HG03196 (cell line): Measurements from ENCODE around the gene SNX10.

Experiments
- ATAC-seq: cut with Tn5 transposase; IDR thresholded peaks from one replicate; pipeline ENCODE4 v1.9.1; 2021; ENCODE audit not compliant: unreplicated experiment

Gene SNX10

DNA sequence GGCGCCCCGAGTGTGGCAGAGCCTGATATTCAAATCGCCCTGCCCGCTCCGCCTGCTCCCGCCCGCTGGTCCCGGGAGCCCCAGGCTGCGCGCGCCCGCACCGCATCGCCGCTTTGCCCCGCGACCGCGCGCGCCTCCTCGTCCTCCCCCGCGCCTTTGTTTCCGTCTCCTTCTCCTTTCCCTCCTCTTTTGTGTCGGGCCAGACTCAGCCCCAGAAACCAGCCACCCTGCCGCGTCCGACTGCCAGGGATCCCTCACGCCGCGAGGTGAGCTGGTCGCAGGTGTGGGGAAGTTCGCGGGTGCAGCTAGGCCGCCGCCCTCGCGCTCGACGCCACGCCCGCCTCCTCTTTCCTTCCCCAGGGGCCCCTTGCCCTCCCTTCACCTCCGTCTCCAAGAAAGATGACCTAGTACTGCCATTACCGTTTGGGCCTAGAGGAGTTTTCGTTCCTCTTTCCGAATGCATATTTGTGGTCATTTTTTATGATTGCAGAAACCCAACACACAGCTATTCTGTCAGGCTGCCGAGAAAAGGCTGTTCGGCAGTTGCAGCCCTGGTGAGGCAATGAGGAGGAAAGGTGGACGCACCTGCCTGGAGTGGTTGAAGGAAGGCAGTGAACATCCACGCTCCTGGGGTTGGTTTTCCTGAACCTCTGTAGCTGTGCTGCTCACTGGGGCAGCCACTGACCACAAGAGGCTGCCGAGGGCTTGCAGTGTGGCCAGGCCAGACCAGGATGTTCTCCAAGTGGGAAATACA, 107.3 kb downstream of the SNX10 start:
- ATAC-seq, result peak; percentile 94

DNA sequence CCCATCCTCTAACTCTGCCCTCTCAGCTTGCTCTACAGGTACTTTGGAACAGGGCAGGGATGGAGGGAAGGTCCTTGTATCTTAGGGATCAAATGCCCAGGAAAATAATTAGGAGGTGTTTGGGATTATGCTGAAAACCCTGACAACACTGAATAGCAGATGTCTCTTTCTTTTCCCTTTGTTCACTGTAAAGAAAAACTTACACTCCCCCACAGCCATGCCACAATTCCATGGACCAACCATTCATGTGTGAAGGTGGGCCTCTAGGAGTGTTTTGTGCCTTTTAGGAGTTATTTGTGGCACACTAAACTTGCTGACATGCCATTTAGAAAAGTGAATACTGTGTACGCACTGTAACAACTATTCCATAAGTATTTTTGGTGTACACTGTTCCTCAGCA, 108.1 kb downstream of the SNX10 start:
- ATAC-seq, result no peak

DNA sequence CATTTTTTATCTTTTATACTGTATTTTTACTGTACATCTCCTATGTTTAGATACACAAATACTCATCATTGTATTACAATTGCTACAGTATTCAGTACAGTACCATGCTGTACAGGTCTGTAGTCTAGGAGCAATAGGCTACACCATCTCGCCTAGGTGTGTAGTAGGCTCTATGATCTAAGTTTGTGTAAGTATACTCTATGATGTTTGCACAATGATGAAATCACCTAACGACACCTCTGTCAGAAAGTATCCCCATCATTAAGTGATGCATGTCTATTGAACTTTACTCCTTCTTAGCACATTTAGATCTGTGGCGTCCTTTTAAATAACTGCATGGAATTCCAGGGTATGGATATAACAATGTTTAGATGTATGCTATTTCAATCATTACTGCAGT, 112.0 kb downstream of the SNX10 start:
- no peak for ATAC-seq

DNA sequence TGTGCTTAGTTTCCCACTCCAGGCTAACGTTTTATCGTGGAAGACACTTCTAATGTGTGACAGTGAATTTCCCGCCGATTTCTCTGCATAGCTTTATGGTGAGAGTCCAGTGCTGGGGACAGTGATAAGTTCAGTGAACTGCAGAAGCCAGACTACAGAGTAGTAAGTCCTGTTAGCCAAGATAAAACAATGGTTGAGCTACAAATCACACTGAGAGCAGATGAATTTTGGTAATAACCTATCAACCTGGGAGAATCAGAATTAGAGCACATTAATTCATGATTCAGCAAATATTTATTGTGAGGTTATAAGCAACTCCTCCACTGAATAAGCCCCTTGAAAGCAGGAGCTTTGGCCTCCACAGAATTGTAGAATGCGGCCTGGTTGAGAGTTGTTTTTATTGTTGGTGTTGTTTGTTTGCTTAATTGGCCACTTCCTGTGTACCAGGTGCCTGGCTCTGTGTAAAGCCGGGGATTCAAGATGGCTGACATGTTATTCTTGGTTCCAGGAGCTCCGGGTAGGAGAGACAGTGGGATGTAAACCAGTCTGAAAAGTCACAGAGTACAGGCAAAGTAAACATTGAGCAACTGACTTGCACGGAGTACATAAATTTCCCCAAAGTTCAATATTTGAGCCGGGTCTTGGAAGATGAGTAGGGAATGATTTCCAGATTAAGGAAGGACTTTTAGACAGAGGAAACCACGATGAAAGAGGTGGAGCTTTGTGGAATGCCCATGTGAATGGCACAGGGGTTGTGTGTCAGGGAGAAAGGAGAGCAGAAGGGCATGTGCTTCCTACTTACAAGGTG, 112.7 kb downstream of the SNX10 start:
- no peak for ATAC-seq

DNA sequence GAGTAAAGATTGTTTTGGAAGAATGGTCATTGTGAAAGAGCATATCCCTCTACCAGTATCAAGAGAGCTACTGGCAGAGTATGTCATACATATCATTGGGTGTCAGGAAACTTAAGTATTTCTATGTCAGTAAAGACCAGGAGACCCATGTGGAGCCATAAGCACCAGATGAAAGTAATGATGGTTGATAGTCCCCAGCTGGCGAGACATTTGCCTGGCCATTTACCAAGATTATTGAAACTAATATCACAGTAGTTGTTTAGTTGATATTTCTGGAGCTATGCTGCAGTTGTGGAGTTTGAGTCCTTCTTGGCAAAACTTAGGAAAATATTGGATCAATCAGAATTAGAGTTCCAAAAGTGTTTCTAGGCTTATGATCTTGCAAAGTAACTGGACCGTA, 114.8 kb downstream of the SNX10 start:
- ATAC-seq, result no peak

- ATAC-seq, result no peak
Observed at GRCh38 chr7:26409661-26410547, 118.2 kb downstream of the SNX10 start.

DNA sequence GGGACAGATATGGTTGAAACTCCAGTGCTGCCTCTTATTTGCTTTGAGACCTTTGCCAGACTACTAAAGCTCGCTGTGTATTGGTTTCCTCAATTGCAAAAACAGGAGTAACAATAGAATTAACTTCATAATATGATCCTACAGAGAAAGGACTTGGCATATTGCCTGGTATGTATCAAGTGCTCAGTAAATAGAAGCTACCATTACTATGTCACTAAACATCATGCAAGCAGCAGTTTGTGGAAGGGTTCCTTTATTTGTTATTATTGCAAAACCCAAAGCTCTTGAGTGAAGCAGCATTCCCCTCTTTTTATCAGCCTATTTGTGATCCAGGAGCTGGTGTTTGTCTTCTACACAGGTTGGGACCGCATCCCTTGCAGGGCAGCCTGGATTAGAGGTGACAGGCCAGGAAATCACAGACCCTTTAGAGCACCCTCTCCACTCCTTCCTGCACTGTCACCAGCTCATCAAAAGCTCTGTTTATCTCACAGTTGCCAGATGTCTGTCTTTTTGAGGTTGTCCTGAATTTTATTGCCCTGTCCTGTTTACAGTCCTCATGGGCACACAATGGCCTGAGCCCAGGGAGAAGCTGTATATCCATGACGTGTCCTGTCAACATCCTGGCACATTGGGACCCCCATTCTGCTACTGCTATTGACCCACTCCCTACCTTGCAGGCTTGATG, 121.5 kb downstream of the SNX10 start:
- no peak for ATAC-seq

DNA sequence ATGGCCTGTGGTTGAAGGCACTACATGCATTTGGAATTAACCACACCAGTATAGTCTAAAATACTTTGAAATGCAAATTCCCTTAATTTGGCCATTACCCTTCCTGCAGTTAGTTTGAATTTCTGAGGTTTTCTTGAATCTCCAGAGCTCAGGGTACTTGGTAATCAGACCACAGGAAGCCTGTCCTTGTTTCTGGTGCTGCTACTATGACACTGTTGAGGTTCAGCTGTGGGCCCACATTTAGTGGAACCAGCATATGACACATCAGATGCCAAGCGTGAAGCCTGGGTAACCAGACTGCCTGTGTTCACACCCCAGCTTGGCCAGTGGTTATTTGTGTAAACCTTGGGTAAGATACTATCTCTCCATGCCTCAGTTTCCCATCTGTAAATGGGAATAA, 124.3 kb downstream of the SNX10 start:
- ATAC-seq, result no peak

DNA sequence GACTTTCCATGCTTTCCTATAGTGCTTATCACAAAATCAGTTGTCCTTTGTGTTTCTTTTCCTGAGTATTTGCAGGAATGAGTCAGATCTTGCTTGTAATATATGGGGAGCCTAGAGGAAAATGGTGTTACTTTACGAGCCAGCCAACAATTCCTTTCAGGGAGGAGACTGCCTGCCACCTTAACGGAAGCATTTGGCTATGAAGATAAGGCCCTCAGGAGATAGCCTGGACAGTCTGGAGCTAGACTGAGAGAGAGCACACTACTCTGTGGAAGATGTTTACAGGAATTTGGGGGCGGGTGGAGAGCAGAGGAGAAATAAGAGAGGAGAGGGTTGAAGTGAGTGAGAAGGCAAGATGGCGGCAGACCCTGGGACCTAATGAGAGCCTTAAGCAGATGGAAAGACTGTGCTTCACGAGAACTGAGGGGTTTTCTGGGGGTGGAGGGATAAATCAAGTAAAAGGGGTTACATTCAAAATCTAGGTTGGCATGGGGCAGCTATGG, 126.3 kb downstream of the SNX10 start:
- no peak for ATAC-seq

GRCh38 chr7:26419198-26419597, 127.5 kb downstream of the SNX10 start:
- no peak for ATAC-seq

- no peak for ATAC-seq
Observed at GRCh38 chr7:26420422-26421019, 128.9 kb downstream of the SNX10 start.

GRCh38 chr7:26422761-26423160, 131.1 kb downstream of the SNX10 start:
- no peak for ATAC-seq

- no peak for ATAC-seq
Observed at GRCh38 chr7:26423436-26423835, 131.8 kb downstream of the SNX10 start.
